ENCODE measurements around the gene PCYT1A.
"Not testable (repeated sequence)": the region's sequence is repeated elsewhere in the genome, so short reads cannot be mapped to it uniquely, and the experiment has no call there.

PCYT1A gene

DNA sequence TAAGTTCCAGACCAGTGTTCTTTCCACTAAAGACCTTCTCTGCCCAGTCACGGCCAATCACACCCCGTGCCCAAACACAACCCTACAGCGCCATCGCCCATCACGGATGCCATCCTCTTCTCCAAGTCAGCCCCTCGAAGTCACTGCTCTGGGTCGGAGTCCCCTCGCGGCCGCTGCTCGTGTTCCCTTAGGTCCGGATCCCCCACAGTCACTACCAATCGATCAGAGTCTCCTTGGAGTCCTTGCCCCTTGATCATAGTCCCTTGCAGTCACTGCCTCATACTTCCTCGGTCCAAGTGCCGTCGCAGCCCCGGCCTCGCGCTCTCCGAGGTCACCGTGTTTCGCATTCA lies 461 bp downstream of the PCYT1A start:
- peak; percentile 41 for DNase-seq (ENCODE audit: low read depth)

DNA sequence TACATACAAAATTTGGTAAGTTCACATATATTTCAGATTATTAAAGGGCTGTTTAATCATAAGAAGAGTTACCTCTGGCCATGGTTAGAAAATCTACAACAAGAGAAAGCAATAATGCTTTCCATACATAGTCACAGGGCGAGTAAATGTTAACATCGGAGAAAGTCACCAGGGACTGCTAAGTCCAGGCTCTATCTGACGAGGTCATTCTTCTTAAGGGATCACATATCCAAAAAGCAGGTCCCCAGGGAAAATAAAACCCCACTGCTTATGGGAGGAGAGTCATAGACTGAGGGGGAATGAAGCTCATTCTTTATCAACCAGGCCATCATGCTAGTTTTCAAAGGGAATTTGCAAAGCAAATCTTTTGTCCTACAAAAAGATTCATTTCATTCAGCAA lies 3.1 kb downstream of the PCYT1A start:
- peak; percentile 40 for DNase-seq (ENCODE audit: low read depth)

DNA sequence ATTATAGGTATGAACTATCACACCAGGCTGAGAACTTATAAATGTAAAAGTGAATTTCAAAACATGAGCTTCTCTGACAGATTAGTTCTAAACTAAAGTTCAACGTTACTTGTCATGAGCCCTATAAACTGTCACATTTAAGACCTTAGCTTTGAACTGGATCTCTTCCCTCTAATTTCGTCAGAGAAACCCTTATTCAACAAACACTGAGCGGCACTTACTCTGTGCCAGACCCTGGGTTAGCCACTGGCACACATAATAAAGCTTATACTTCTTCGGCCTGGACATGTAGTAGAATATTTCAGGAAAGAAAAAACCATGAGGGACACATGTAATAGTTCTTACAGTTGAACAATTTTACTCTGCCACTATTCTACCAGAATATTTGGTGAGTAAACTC lies 5.6 kb downstream of the PCYT1A start:
- DNase-seq (ENCODE audit: low read depth) = no peak

DNA sequence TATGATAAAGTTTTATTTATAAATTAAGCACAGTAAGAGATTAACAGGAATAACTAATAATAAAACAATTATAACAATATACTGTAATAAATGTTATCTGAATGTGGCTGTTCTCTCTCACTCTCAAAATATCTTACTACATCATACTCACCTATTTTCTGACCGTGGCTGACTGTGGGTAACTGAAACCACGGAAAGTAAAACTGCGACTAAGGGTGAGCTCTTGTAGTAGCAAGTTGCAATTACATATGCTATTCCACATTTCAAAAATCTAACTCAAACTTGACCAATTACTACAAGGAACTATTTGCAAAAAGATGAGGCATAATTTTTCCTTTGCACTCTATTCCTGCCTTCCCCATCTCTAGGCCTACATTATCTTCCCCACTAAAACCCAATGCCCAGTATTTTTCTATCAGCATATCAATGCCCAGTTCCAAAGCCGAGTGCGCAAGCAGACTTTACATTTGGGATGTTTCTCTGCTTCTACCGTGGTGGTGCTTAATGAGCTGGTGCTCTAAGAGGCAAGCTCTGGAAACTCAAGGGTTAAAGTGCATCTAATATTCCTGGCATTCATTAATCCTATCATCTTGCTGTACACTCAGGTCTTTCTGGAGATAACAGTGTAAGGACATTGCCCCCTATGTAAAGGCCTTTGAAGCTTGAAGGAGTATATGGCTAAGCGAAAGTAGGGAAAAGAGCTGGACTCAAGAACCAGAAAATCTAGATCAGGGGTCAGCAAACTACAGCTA lies 6.7 kb downstream of the PCYT1A start:
- no peak for DNase-seq (ENCODE audit: low read depth)

DNA sequence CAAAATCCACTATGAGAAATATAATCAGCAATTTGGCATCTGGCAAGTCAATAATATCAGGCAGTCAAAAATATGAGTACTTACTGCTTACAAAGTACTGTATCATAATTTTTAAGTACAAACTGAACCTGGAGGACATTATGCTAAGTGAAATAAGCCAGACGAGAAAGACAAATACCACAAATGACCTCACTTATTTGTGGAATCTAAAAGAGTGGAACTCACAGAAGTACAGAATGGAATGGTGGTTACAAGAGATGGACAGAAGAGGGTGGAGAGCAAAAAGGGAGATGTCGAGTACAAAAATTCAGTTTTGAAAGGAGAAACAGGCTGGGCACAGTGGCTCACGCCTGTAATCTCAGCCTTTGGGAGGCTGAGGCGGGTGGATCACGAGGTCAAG lies 12.4 kb downstream of the PCYT1A start:
- DNase-seq (ENCODE audit: low read depth) = no peak

- DNase-seq (ENCODE audit: low read depth) = no peak
These were observed 12.9 kb downstream of the PCYT1A start for GRCh38 chr3:196274585-196274984.

DNA sequence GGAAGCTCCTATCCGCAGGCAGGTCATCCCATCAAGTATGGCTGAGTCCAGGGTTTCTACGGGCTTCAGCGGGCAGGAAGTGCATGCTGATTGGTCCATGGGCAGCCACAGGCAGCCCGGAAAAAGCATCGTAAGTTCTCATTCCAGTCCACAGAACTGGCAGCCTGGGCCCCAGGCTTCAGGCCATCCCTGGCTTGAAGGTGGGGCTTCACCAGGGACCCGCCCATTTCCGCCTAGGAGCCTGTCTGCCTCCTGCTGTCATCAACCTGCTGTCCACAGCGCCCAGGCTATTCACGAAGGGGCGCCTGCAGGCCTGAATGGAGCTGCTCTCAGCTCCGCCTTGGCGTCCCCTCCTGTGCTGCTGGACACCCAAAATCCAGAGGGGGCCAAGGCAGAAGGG lies 13.9 kb downstream of the PCYT1A start:
- DNase-seq (ENCODE audit: low read depth) = no peak

DNA sequence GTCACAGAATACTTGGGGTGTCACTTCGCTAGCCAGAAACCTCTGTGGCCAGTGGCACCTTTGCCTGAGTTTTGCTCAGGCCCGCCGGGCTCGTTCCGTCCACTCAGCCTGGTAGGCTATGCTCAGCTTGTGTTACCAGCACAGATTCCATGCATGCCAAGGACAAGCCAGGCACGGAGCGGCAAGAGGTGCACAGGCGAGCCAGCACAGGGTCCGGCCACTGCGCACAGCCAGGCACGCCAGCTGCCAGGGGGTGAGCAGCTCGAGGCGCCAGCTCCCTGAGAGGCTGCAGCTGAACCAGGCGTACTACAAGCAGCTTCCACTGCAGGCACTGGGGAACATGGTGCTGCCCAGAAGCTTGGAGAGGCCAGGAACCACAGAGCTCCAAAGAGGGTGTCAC lies 14.7 kb downstream of the PCYT1A start:
- no peak for DNase-seq (ENCODE audit: low read depth)

DNA sequence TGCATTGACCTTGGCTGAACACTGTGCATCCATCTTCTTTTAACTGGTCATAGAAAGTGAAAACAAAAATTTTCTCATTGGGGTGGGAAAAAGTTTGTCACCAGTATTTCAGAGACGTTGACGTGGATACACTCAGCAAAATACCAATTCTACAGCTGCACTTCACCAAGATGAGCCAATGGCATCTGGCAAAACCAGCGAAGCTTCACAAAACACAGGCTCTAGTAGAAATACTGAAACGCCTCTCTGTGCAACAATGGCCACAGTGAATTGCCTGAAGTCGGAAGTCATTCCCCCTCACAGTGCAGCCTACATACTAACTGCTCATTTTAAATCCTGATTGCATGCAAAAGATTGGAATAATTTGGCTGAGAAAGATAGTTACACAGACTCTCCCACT lies 17.0 kb downstream of the PCYT1A start:
- no peak for DNase-seq (ENCODE audit: low read depth)

GRCh38 chr3:196268284-196269163 lies 19.0 kb downstream of the PCYT1A start:
- peak; percentile 86 for DNase-seq (ENCODE audit: low read depth)

DNA sequence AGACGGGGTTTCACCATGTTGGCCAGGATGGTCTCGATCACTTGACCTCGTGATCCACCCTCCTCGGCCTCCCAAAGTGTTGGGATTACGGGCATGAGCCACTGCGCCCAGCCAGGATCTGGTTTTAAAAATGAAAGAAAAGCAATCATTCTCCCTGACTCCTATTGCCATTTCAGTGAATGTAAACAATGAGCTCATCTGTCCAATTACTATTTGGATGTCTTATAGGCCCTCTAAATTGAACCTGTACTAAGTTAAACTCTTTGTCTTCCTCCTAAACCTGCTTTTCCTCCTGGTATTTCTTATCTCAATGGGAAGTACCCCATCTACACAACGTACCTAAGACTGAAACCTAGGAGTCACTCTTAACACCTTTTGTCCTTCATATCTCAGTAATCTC lies 23.7 kb downstream of the PCYT1A start:
- no peak for DNase-seq (ENCODE audit: low read depth)

- no peak for DNase-seq (ENCODE audit: low read depth)
These were observed 26.7 kb downstream of the PCYT1A start for GRCh38 chr3:196260784-196261183.

GRCh38 chr3:196255776-196256175 lies 31.8 kb downstream of the PCYT1A start:
- DNase-seq (ENCODE audit: low read depth) = no peak

DNA sequence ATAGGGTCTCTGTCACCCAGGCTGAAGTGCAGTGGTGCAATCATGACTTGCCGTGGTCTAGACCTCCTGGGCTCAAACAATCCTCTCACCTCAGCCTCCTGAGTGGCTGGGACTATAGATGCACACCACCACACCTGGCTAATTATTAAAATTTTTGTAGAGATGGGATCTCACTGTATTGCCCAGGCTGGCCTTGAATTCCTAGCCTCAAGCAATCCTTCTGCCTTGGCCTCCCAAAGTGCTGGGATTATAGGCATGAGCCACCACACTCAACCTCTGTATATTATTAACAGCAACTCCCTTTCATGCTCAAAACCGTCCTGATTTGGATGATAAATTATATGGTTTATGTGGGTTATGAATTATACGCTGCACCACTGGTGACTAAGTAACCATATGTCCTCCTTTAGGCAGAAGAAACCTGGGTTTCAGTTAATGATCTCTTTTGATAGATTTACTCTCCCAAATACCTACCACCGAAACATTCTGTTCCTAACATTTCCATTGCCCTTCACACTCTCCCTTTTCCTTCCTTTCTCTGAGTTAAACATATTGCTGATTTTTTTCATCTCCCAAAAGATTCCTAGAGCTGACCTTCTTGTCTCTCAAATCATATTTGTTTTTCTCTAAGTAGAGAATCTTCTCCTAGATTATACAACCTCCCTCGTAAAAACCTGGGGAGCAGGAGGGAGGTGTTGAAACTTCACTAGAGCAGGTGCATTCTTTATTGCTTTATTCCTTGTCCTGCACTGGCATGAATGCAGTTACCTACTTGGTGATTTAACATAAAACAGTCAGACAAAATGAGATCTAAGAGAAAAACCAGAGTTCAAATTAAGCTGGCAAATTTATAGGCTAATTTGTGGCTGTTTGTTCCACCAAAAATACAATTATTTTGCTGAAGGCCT lies 32.9 kb downstream of the PCYT1A start:
- no peak for DNase-seq (ENCODE audit: low read depth)

DNA sequence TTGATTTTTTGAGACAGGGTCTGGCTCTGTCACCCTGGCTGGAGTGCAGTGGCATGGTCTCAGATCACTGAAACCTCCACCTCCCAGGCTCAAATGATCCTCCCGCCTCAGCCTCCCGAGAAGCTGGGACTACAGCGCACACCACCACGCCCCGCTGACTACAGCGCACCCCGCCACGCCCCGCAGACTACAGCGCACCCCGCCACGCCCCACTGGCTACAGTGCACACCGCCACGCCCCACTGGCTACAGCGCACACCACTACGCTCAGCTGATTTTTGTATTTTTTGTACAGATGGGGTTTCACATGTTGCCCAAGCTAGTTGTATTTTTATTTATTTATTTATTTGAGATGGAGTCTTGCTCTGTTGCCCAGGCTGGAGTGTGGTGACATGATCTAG lies 35.6 kb downstream of the PCYT1A start:
- DNase-seq (ENCODE audit: low read depth) = no peak

- DNase-seq (ENCODE audit: low read depth) = no peak
These were observed 40.8 kb downstream of the PCYT1A start for GRCh38 chr3:196246612-196247308.

DNA sequence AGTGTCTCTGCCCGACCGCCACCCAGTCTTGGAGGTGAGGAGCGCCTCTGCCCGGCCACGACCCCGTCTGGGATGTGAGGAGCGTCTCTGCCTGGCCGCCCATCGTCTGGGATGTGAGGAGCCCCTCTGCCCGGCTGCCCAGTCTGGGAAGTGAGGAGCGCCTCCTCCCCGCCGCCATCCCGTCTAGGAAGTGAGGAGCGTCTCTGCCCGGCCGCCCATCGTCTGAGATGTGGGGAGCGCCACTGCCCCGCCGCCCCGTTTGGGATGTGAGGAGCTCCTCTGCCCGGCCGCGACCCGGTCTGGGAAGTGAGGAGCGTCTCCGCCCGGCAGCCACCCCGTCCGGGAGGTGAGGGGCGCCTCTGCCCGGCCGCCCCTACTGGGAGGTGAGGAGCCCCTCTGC lies 43.4 kb downstream of the PCYT1A start:
- DNase-seq (ENCODE audit: low read depth) = not testable (repeated sequence)

DNA sequence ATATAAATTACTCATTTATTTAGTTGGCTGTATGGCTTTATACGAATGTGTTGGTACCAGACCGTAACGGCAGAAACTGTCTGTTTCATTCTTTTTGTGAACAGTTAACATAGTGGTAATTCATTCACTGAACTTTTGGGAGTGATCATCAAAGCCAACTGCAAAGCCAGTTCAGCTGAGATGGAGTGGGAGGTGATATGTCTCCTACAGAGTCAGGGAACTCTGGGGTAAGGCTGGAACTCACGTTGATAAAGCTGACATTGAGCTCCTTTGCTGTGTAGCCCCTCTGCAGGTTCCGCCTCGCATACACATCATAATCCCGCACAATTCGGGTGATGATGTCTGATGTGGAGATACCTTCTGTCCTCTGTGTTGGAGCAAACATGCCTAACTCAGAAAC lies 45.8 kb downstream of the PCYT1A start:
- no peak for DNase-seq (ENCODE audit: low read depth)

GRCh38 chr3:196240424-196240823 lies 47.1 kb downstream of the PCYT1A start:
- DNase-seq (ENCODE audit: low read depth) = no peak

DNA sequence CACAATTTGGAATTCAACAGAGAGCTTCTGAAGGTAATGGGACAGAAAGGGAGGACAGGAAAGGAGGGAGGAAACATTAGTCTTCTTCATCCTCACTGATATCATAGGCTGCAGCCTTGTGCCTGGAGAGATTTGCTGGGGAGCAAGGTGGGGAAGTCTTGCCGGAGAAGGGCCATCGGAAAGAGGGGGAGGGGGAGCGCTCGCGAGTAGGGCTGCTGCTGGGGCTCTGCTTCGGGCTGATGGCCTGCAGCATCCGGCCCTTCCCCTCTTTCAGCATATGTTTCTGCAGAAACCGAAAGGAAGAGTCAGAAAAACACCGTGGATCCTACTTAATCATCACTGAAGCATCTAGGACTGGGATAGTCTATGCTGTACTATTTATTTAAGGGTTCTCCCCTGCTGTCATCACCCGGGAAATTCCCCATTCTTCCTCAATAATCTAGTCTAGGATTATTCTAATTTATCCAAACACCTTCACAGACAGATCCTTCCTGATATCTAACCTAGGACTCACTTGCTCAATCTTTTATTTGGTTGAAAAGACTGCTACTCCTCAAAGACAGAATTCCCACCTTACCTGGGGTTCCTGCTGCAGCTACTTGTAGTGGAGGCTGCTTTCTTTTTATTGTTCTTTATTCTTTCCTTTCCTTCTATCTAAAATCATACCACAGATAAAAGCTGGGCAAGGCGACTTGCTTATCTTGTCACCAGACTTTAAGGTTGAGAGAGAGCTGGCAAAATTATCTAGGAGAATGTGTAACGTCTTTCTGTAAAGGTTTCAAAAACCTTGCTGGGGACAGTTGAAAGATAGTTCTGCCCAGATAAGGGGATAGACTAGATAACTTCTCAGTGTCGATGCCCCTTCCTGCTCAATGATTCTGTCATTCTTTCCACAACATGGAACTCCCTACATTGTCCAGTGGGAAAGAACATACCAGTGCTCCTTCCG lies 48.6 kb downstream of the PCYT1A start:
- DNase-seq (ENCODE audit: low read depth) = no peak

DNA sequence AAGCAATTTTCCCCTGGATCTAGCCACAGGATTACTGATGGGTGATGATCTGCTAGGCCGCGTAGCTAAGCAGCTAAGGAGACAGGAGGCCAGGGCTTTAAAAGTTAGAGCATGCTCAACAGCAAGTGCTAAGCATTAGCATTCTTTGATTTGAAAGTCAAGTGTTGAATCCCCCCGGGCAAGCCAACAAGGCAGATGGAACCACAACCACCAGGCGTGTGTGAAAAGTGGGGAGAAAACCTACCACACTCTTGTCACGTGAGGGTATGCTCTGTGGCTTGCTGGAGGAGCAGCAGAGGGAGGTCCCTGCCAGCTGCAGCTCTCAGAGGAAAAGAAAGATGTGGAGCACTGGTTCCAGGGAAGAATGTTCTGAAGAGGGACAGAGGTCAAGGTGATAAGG lies 50.3 kb downstream of the PCYT1A start:
- DNase-seq (ENCODE audit: low read depth) = no peak

Measured in fibroblast of gingiva (primary cell).